Stomach (tissue), 4 donors: Measurements from ENCODE around the gene KIAA0513.

Source experiments
- EP300 ChIP-seq: sonication (generic); formaldehyde crosslinking; IDR thresholded peaks from one replicate; pipeline ENCODE4 v1.6.1; 2017; ENCODE audit warnings: antibody characterized with exemption
- POLR2A ChIP-seq, 4 donors: fragments of 450-650 bp; IDR thresholded peaks; one replicate each; pipeline ENCODE4 v1.6.1; 2016; ENCODE audit warnings: antibody characterized with exemption in 4 of 4, control low read depth in 2 of 4, mild to moderate bottlenecking in 1 of 4, moderate library complexity in 1 of 4
- POLR2AphosphoS5 ChIP-seq, 3 donors: sonication (generic); formaldehyde crosslinking; IDR thresholded peaks; one replicate each; pipeline ENCODE4 v1.6.1; 2016; ENCODE audit warnings: antibody characterized with exemption in 3 of 3
- TF ChIP-seq, protein P1 (sequence below), 7 experiments: fragments of 450-650 bp in 4 of 7; fragments of 200-600 bp in 3 of 7; sonication (generic) in 3 of 7; IDR thresholded peaks; one replicate each; pipeline ENCODE4 v1.5.1; 2016 to 2019; ENCODE audit warnings: antibody characterized with exemption in 7 of 7, control low read depth in 2 of 7, mild to moderate bottlenecking in 1 of 7

DNA sequence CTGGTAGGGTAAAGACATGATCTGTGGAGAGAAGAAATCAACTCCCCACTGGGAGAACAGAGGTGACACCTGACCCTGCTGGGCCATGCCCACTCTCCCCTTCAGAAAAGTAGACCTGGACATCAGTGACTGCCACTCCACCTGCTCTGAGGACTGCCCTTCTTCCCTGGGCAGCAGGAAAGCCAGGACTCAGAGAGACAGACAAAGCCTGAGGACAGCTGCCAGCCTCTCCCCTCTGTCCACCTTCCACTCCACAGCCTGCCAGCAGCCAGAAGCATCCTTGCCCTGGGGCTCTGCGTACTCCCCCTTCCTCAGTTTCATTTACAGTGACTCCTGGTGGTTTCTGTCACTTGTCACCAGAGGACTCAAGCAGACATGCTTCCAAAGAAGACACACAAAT is 40.7 kb upstream of the KIAA0513 start:
- TF ChIP-seq, protein P1, sequence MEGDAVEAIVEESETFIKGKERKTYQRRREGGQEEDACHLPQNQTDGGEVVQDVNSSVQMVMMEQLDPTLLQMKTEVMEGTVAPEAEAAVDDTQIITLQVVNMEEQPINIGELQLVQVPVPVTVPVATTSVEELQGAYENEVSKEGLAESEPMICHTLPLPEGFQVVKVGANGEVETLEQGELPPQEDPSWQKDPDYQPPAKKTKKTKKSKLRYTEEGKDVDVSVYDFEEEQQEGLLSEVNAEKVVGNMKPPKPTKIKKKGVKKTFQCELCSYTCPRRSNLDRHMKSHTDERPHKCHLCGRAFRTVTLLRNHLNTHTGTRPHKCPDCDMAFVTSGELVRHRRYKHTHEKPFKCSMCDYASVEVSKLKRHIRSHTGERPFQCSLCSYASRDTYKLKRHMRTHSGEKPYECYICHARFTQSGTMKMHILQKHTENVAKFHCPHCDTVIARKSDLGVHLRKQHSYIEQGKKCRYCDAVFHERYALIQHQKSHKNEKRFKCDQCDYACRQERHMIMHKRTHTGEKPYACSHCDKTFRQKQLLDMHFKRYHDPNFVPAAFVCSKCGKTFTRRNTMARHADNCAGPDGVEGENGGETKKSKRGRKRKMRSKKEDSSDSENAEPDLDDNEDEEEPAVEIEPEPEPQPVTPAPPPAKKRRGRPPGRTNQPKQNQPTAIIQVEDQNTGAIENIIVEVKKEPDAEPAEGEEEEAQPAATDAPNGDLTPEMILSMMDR (IDR thresholded peaks at IDR 0.05) = no peak
- TF ChIP-seq POLR2A (IDR thresholded peaks at IDR 0.05) (no peak), EP300 (no peak), POLR2AphosphoS5 (IDR thresholded peaks at IDR 0.05) (no peak)
